ENCODE data around the gene EPC1. TPM values are rescaled to one million over a fixed set of nuclear protein-coding genes. Genes with fewer than 3 reads are reported as not detected.

The EPC1 gene
- total RNA-seq, 6 experiments from 2014 or later: 10.5 to 14.6 (median 12.4) TPM

GRCh38 chr10:32341596-32341995 lies 5.4 kb downstream of the EPC1 start:
- WGBS (ENCODE audit: insufficient coverage, low coverage, low lambda C conversion rate, missing lambda C conversion rate): 73% methylated on average over 1 of the region's 1 CpG
- Histone ChIP-seq H3K27ac (no peak overlapping the region), H3K9me3 (no peaks in the 10 kb centered on the region), H3K4me3 (no peak overlapping the region), H3K4me1 (peaks cover 0 to 43% (median 13%) of the 10 kb centered on the region in 4 donors), H3K36me3 (peaks cover 0 to 4% (median 0%) of the 10 kb centered on the region in 4 donors), H3K27me3 (no peaks in the 10 kb centered on the region)
- DNase-seq: no peak
- ATAC-seq: no peak
- intact Hi-C loops (cut with DNase I): no loop called here
- TF ChIP-seq CTCF (IDR thresholded peaks at IDR 0.05) (no peak), POLR2A (IDR thresholded peaks at IDR 0.05) (no peak)

DNA sequence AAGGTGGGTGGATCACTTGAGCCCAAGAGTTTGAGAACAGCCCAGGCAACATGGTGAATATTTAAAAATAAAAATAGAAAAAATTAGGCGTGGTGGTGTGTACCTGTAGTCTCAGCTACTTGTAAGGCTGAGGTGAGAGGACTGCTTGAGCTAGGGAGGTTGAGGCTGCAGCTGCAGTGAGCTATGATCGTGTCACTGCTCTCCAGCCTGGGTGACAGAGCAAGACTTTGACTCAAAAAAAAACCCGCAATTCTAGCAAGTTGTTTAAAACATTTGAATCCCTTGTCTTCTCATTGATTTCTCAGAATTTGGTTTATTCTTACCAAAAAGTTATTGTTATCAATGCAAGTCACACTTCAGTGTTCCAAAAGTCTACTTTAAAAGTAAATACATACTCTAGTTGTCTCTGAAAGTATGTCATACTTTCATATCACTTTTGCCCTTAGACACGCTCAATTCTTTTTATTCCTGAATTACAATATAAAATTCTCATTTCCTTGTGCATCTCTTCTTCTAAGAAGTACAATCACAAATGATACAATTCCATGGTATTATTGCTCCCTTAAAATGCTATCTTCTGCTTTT lies 6.3 kb downstream of the EPC1 start:
- H3K4me1 ChIP-seq: peaks cover 0 to 42% (median 13%) of the 10 kb centered on the region in 4 donors
- WGBS (ENCODE audit: insufficient coverage, low coverage, low lambda C conversion rate, missing lambda C conversion rate): 34% methylated on average over 4 of the region's 4 CpGs
- H3K36me3 ChIP-seq: peaks cover 0 to 4% (median 0%) of the 10 kb centered on the region in 4 donors
- no peaks in the 10 kb centered on the region for H3K9me3 ChIP-seq
- no peak overlapping the region for H3K27ac ChIP-seq
- no peak for ATAC-seq
- TF ChIP-seq CTCF (IDR thresholded peaks at IDR 0.05): no peak
- TF ChIP-seq POLR2A (IDR thresholded peaks at IDR 0.05): no peak
- H3K4me3 ChIP-seq: no peak overlapping the region
- no peaks in the 10 kb centered on the region for H3K27me3 ChIP-seq
- DNase-seq: no peak
- intact Hi-C loops (cut with DNase I): no loop called here

- DNase-seq (no peak), ATAC-seq (no peak)
- H3K27ac ChIP-seq: no peak overlapping the region
- no peaks in the 10 kb centered on the region for H3K36me3 ChIP-seq
- WGBS (ENCODE audit: insufficient coverage, low coverage, low lambda C conversion rate, missing lambda C conversion rate): 86% methylated on average over 3 of the region's 3 CpGs
- peaks cover 0 to 40% (median 12%) of the 10 kb centered on the region in 4 donors for H3K4me1 ChIP-seq
- TF ChIP-seq POLR2A (IDR thresholded peaks at IDR 0.05): no peak
- no peaks in the 10 kb centered on the region for H3K27me3 ChIP-seq
- no peaks in the 10 kb centered on the region for H3K9me3 ChIP-seq
- H3K4me3 ChIP-seq: no peak overlapping the region
- intact Hi-C loops (cut with DNase I): no loop called here
Observed at GRCh38 chr10:32338262-32338661, 8.7 kb downstream of the EPC1 start.

- intact Hi-C loops (cut with DNase I): no loop called here
- ATAC-seq (no peak), DNase-seq (no peak)
- peaks cover 0 to 44% (median 12%) of the 10 kb centered on the region in 4 donors for H3K4me1 ChIP-seq
- no peak overlapping the region for H3K4me3 ChIP-seq
- 63% methylated on average over 1 of the region's 1 CpG for whole genome bisulfite sequencing (ENCODE audit: insufficient coverage, low coverage, low lambda C conversion rate, missing lambda C conversion rate)
- no peaks in the 10 kb centered on the region for H3K9me3 ChIP-seq
- H3K27me3 ChIP-seq: no peaks in the 10 kb centered on the region
- H3K27ac ChIP-seq: no peak overlapping the region
- no peaks in the 10 kb centered on the region for H3K36me3 ChIP-seq
- TF ChIP-seq CTCF (IDR thresholded peaks at IDR 0.05) (no peak), POLR2A (IDR thresholded peaks at IDR 0.05) (no peak)
Observed at GRCh38 chr10:32337350-32337749, 9.6 kb downstream of the EPC1 start.

DNA sequence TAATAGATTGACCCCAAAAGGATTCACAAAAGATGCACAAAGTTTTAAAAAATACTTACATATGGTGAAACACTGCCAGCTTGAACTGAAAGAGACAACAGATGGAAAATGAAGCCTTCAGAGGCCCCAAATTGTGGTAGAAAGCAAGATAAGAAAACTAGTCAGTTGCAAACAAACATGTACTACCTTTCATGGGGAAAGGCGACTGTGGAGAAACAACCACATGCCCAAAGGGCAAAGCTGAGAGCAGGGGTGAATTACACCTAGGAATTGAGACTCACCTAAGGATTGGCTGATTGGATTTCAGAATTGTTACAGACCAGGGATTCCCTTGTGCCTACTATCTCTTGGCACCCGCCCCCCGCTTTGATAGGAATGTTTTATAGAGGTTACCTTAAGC lies 13.1 kb downstream of the EPC1 start:
- Histone ChIP-seq H3K4me1 (peaks cover 0 to 52% (median 9%) of the 10 kb centered on the region in 4 donors), H3K27me3 (no peaks in the 10 kb centered on the region), H3K27ac (no peak overlapping the region), H3K4me3 (no peak overlapping the region), H3K9me3 (no peaks in the 10 kb centered on the region), H3K36me3 (no peaks in the 10 kb centered on the region)
- WGBS (ENCODE audit: insufficient coverage, low coverage, low lambda C conversion rate, missing lambda C conversion rate): 78% methylated on average over 3 of the region's 3 CpGs
- intact Hi-C loops (cut with DNase I): no loop called here
- TF ChIP-seq CTCF (IDR thresholded peaks at IDR 0.05) (no peak), POLR2A (IDR thresholded peaks at IDR 0.05) (no peak)
- DNase-seq: no peak
- ATAC-seq: peak in 1 of 4 donors; percentile 18

Measured in right lobe of liver (tissue), 6 donors.